DLD1 (cell line): ENCODE measurements around the gene GSE1.
"Not testable (repeated sequence)": the region's sequence is repeated elsewhere in the genome, so short reads cannot be mapped to it uniquely, and the experiment has no call there.

ENCODE experiments used
- in situ Hi-C: cut with HindIII; loops from 2 replicates; pipeline ENCODE4 v1.10.0; 2017; ENCODE audit warnings: low sequenced_read_pairs

The GSE1 gene

GRCh38 chr16:85589688-85590505 is 23.2 kb upstream of the GSE1 start:
- in situ Hi-C loops, result no loop called here

GRCh38 chr16:85590506-85590832 is 22.7 kb upstream of the GSE1 start:
- in situ Hi-C loops, result no loop called here

- in situ Hi-C loops, result no loop called here
These were observed 21.7 kb upstream of the GSE1 start for GRCh38 chr16:85591381-85591780.

- in situ Hi-C loops, result not testable (repeated sequence)
These were observed 20.8 kb upstream of the GSE1 start for GRCh38 chr16:85592277-85592676.

DNA sequence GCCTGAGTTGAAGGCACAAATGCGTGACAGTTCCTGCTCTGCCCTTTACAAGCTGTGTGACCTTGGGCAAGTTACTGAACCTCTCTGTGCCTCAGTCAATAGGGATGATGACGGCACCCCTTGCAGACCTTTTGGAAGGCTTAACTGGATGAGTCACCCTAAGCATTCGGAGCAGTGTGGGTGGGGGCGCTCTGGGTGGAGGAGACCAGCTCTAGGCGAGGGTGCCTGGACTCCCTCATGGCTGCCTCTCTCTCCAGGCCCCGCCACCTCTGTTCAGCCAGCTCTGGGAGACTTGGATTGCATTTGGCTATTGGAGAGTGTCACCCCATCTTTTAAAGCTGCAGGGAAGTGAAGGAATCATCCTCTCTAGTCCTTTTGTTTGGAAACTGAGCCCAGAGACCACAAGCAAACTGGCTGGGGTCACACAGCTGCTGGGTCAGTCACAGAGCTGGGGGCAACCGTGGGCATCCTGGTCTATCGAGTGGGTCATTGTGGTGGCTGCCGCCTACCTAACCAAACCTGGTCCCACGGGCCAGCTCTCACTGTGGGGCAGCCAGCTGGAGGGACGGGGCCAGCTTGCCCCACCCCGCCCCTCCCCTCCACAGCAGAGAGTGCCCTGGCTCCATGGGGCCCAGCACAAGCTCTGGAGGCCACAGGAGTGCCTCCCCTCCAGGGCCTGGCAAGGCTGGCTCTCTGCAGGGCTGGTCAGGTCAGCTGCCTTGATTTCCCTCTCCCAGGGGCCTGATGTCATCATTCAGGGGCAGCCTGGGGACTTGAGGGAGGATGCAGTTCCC is 20.2 kb upstream of the GSE1 start:
- in situ Hi-C loops, result no loop called here

- in situ Hi-C loops, result no loop called here
These were observed 19.5 kb upstream of the GSE1 start for GRCh38 chr16:85593494-85594221.

- in situ Hi-C loops, result no loop called here
These were observed 18.7 kb upstream of the GSE1 start for GRCh38 chr16:85594273-85594977.

- in situ Hi-C loops, result no loop called here
These were observed 18.0 kb upstream of the GSE1 start for GRCh38 chr16:85594978-85595661.

DNA sequence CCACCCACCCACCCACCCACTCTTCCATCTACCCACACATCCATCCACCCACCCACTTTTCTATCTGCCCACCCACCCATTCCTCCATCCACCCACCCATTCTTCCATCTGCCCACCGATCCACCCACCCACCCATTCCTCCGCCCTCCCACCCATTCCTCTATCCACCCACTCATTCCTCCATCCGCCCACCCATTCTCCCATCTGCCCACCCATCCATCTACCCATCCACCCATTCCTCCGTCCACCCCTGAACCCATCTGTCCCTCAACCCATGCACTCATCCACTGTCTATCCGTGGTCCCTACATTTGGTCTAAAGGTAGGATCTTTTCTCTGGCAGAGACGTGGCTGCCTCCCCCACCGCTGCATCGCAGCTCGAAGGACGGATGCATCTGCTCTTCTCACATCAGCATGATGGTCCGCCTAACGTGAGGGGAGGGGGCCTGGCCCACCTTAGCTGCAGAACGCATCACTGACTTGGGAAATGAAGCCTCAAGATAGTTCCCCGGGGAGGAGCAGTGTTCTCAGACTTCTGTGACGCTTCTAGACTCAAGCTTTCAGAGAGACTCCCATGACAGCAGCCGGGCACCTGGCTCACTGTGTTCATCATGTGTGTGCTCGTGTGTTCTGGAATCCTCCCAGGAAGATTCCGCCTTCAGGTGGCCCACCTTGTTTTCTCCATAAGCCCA is 17.2 kb upstream of the GSE1 start:
- in situ Hi-C loops, result no loop called here

DNA sequence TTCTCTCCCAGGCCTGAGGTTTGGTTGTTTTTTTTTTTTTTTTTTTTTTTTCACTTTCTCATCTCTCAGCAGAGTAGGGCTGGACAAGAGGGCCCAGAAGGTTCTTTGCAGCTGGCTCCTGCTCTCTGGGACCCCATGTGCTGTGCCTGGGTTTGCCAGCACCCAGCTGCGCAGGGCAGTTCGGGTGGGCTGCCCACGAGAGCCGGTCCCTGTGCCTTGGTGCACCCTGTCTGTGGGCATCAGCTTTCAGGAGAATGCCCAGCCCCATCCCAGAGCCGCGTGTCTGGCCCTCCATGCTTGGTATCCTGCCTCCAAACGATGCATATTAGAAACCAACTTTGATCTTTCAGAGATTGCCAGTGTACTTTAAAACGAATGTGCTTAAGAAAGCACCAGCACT is 15.0 kb upstream of the GSE1 start:
- in situ Hi-C loops, result no loop called here

- in situ Hi-C loops, result no loop called here
These were observed 13.0 kb upstream of the GSE1 start for GRCh38 chr16:85600078-85600477.

GRCh38 chr16:85600530-85601271 is 12.4 kb upstream of the GSE1 start:
- in situ Hi-C loops, result no loop called here

DNA sequence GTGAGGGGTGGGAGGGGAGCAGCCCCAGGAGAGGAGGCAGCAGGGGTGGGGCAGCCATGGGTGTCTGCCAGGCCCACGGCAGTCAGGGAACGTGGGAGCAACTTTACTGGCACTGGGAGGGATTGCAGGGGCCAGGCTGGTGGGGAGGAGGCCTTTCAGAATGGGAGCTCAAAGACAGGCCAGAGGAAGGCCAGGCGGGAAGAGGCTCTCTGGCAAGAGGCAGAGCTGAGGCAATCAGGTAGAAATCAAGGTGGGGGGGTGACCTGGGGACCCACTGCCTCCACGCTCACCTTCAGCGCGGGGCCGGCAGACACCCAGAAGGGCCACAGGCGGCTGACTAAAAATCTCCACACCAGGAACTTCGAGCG is 11.9 kb upstream of the GSE1 start:
- in situ Hi-C loops, result no loop called here

GRCh38 chr16:85601730-85602401 is 11.3 kb upstream of the GSE1 start:
- in situ Hi-C loops, result no loop called here

GRCh38 chr16:85602402-85603202 is 10.5 kb upstream of the GSE1 start:
- in situ Hi-C loops, result no loop called here

GRCh38 chr16:85603203-85603755 is 9.8 kb upstream of the GSE1 start:
- in situ Hi-C loops, result no loop called here

GRCh38 chr16:85604145-85604705 is 8.9 kb upstream of the GSE1 start:
- in situ Hi-C loops, result no loop called here
